Large intestine (tissue), 3 donors: ENCODE results near the gene LRRC10B. TPM values are rescaled to one million over a fixed set of nuclear protein-coding genes. Genes with fewer than 3 reads are reported as not detected.

Source experiments
- DNase-seq, 2 donors: peaks; one replicate each; pipeline versions ENCODE4 v3.0.0 to v3.0.0-alpha.2; 2013
- H3K27ac ChIP-seq: one replicate; pipeline ENCODE4 v1.5.1; 2013; ENCODE audit warnings: low read length
- H3K27me3 ChIP-seq: 2 replicates; pipeline ENCODE4 v1.6.1; 2013; ENCODE audit warnings: low read length; ENCODE audit not compliant: control insufficient read depth, insufficient read depth
- H3K36me3 ChIP-seq: 2 replicates; pipeline ENCODE4 v1.6.1; 2013; ENCODE audit warnings: low read length; ENCODE audit not compliant: control insufficient read depth, insufficient read depth
- H3K4me1 ChIP-seq: one replicate; pipeline ENCODE4 v1.6.1; 2013; ENCODE audit warnings: low read length; ENCODE audit not compliant: control insufficient read depth, insufficient read depth
- H3K4me3 ChIP-seq: one replicate; pipeline ENCODE4 v1.5.1; 2013; ENCODE audit warnings: low read length
- H3K9me3 ChIP-seq: one replicate; pipeline ENCODE4 v1.6.1; 2013; ENCODE audit warnings: mild to moderate bottlenecking, low read depth, low read length, moderate library complexity; ENCODE audit not compliant: control insufficient read depth
- WGBS: methylation state at CpG from one replicate; pipeline ENCODE4 v1.1.5; 2013; ENCODE audit warnings: low lambda C conversion rate; ENCODE audit not compliant: insufficient coverage; 5-methylcytosine and 5-hydroxymethylcytosine counted together
- polyA plus RNA-seq: library from polyadenylated mRNA; unstranded; fragments of 120-200 nt; gene quantifications from one replicate; pipeline ENCODE4 v1.2.1, GENCODE V29; 2013

Gene LRRC10B
- polyA plus RNA-seq, 1 donor: 1.3 TPM

GRCh38 chr11:61531044-61531443, 22.5 kb downstream of the LRRC10B start:
- no CpG with 5 or more reads among the region's 3 CpGs for WGBS

GRCh38 chr11:61532134-61533038, 23.8 kb downstream of the LRRC10B start:
- H3K27me3 ChIP-seq: no peaks in the 10 kb centered on the region
- no peak overlapping the region for H3K4me3 ChIP-seq
- H3K36me3 ChIP-seq: no peaks in the 10 kb centered on the region
- H3K27ac ChIP-seq: peak overlapping the region; percentile 69
- no CpG with 5 or more reads among the region's 10 CpGs for WGBS
- peaks cover 51% of the 10 kb centered on the region for H3K4me1 ChIP-seq
- peak; percentile 56 to 69 for DNase-seq
- H3K9me3 ChIP-seq: no peaks in the 10 kb centered on the region

More at GRCh38 chr11:61531044-61531443, 22.5 kb downstream of the LRRC10B start:
- DNase-seq: peak; percentile 79 to 83
- Histone ChIP-seq H3K4me1 (peaks cover 59% of the 10 kb centered on the region), H3K9me3 (no peaks in the 10 kb centered on the region), H3K27ac (peak overlapping the region; percentile 59), H3K27me3 (no peaks in the 10 kb centered on the region), H3K4me3 (no peak overlapping the region), H3K36me3 (no peaks in the 10 kb centered on the region)

DNA sequence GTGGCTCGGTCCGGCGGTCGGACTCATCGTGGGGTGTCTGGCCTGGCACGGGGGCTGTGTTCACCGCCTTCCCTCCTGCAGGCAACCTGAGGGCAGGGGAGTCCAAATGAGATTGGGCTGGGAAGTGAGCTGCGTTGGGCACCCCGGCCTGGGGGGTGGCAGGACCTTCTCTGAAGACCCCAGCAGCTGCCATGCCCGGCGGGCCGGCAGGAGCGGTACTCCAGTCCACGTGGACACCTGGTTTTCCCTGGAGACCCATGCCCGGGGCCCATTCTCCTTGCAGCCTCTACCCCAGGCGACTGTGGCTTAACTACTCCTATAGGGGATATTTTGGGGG, 24.5 kb downstream of the LRRC10B start:
- Histone ChIP-seq H3K27ac (peak overlapping the region; percentile 69), H3K27me3 (no peaks in the 10 kb centered on the region), H3K9me3 (no peaks in the 10 kb centered on the region), H3K36me3 (no peaks in the 10 kb centered on the region), H3K4me1 (peaks cover 50% of the 10 kb centered on the region), H3K4me3 (no peak overlapping the region)
- WGBS: no CpG with 5 or more reads among the region's 16 CpGs
- DNase-seq: no peak

GRCh38 chr11:61533401-61533800, 24.9 kb downstream of the LRRC10B start:
- Histone ChIP-seq H3K4me1 (peaks cover 50% of the 10 kb centered on the region), H3K9me3 (no peaks in the 10 kb centered on the region)
- peak in 1 of 2 donors; percentile 63 for DNase-seq

DNA sequence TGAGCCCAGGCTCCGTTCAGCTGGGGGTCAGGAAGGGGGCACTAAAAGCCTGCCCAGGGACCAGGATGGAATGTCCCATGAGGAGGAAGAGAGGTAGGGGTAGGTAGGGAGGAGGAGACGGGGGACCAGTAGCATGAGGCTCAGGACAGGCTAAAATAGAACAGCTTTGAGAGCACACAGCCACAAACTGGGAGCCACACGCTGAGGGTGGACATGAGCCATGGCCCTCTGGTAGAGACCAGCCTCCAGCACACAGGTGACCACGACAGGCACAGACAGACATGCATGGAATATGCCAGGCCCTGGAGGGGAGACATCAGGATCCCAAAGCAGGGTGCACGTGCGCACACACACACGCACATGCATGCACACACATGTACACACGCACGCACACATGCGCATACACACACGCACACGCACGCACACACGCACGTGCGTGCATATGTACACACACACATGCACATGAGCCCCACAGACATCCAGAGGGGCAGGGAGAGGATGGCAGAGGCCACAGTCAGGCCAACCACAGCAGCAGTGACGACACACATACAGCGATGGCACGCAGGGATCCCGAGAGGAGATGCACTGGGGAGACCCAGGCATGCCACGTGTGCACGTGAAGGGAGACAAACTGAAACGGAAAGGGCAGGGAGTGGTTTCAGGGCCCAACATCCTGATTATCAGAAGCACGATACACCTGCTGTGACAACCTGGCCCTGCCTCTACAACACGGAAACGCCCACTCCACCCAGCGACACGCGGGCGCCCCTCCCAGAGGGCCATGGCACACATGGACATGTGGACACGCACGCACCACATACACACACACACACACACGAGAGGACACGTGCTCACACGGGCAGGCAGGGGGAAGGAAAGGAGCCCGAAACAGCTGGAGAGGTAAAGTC, 25.7 kb downstream of the LRRC10B start:
- DNase-seq: peak; percentile 38 to 74
- H3K9me3 ChIP-seq: no peaks in the 10 kb centered on the region

More at GRCh38 chr11:61533401-61533800, 24.9 kb downstream of the LRRC10B start:
- Histone ChIP-seq H3K4me3 (no peak overlapping the region), H3K27me3 (no peaks in the 10 kb centered on the region), H3K27ac (peak overlapping the region; percentile 69), H3K36me3 (no peaks in the 10 kb centered on the region)
- WGBS: no CpG with 5 or more reads among the region's 8 CpGs

DNA sequence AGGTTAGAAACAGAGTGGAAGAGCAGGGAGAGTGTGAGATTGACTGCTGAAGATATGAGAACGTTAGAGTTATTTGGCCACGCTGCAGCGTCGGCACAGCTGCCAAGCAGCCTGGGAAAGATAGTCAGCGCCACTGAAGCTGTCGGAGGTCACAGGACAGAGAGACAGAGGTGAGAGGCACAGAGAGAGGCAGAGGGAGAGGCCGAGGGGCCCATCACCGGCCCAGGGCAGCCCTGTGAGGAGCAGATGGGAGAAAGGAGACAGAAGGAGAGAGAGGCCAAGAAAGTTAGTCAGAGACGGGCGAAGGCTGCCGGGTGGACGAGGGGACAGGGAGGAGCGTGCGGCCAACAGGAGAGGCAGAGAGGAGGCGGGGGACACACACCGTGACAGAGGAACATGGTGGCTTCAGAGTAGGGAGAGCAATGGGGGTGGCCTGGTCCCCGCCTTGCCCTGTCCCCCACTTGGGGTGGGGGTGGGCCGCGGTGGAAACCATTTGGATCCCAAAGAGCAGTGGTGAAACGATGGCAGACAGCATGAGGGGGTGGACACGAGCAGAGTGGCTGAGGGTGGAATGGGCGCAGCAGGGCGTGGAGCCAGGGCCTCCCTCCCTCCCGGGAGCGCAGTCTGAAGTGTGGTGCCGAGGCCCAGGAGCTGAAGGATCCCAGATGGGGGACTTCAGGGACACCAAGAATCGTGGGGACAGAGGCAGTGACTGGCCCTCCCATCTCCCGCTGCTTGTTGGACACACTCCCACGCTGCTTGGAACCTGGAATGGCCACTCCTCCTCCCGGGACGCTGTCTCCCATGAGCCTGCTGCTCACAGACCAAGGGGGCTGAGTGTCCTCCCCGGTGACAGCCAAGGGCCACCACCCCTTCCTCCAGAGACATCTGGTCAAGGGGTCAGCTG, 26.6 kb downstream of the LRRC10B start:
- Histone ChIP-seq H3K36me3 (no peaks in the 10 kb centered on the region), H3K27ac (peak overlapping the region; percentile 47), H3K27me3 (no peaks in the 10 kb centered on the region), H3K9me3 (no peaks in the 10 kb centered on the region), H3K4me1 (peaks cover 44% of the 10 kb centered on the region), H3K4me3 (no peak overlapping the region)
- DNase-seq: no peak
- no CpG with 5 or more reads among the region's 32 CpGs for WGBS

More for the DNA sequence above, 25.7 kb downstream of the LRRC10B start:
- 60% methylated on average over 2 of the region's 36 CpGs for WGBS
- Histone ChIP-seq H3K36me3 (no peaks in the 10 kb centered on the region), H3K4me1 (peaks cover 50% of the 10 kb centered on the region), H3K4me3 (no peak overlapping the region), H3K27me3 (no peaks in the 10 kb centered on the region), H3K27ac (peak overlapping the region; percentile 47)

DNA sequence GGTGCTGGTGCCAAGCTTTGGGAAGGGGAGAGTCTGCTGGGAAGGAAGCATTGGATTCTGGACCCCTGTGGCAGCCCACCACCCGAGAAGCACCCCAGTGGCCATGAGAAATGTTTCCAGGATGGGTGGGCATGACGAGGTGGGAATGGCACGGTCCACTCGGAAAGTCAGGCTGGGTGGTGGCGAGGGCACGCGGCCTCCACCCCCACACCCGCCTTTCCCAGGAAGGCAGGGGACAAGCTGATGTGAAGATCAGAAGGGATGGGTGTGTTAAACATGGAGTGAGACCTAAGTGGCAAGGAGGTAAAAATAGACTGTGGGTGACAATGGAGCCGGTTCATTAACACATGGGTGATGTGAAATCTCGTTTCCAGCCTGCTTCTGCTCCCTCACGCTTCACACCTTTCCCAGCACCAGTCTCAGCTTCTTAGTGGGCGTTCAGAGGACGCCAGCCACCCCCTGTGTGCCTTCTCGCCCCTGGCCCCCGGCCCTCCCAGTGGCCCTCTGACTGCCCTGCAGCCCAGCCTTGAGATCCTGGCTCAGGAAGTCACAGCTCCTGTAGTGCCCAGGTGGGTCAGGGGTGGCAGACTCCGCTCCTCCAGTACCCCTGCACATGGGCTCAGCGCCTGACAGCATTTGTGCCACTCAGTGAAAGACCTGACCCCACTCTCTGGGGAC, 27.6 kb downstream of the LRRC10B start:
- Histone ChIP-seq H3K27ac (no peak overlapping the region), H3K36me3 (no peaks in the 10 kb centered on the region), H3K27me3 (no peaks in the 10 kb centered on the region), H3K4me1 (peaks cover 35% of the 10 kb centered on the region), H3K4me3 (no peak overlapping the region), H3K9me3 (no peaks in the 10 kb centered on the region)
- 100% methylated on average over 2 of the region's 17 CpGs for WGBS
- no peak for DNase-seq

GRCh38 chr11:61536676-61537270, 28.2 kb downstream of the LRRC10B start:
- no peaks in the 10 kb centered on the region for H3K36me3 ChIP-seq
- peaks cover 28% of the 10 kb centered on the region for H3K4me1 ChIP-seq
- H3K4me3 ChIP-seq: no peak overlapping the region
- H3K9me3 ChIP-seq: no peaks in the 10 kb centered on the region
- no CpG with 5 or more reads among the region's 2 CpGs for WGBS
- DNase-seq: no peak
- no peak overlapping the region for H3K27ac ChIP-seq
- no peaks in the 10 kb centered on the region for H3K27me3 ChIP-seq

DNA sequence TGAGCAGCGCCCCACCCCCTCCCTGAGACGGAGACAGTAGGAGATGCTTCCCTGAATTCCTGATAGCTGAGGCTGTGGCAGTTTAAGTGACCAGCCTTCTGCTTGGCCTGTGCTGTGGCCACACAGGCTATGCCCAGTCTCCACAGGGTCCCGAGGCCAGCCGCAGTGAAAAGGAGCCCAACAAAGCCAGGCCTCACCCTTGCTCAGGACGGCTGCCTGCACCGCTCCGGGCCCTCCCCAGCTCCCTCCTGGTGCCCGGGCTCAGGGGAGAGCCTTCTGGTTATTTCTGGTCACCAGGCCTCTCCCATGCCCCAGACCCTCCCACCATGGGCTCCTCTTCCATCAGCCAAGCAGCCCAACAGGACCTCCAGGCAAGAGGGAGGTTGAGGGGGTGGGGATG, 28.8 kb downstream of the LRRC10B start:
- no peaks in the 10 kb centered on the region for H3K9me3 ChIP-seq
- no peak overlapping the region for H3K27ac ChIP-seq
- no CpG with 5 or more reads among the region's 8 CpGs for WGBS
- H3K27me3 ChIP-seq: no peaks in the 10 kb centered on the region
- peaks cover 23% of the 10 kb centered on the region for H3K4me1 ChIP-seq
- DNase-seq: no peak
- no peak overlapping the region for H3K4me3 ChIP-seq
- H3K36me3 ChIP-seq: no peaks in the 10 kb centered on the region
